GM20000 (cell line): ENCODE data around the gene ANAPC1.
"Not testable (repeated sequence)": the region's sequence is repeated elsewhere in the genome, so short reads cannot be mapped to it uniquely, and the experiment has no call there.

Experiments used
- DNase-seq: peaks from one replicate; pipeline ENCODE4 v3.0.0; 2012; ENCODE audit warnings: low spot score
- CTCF ChIP-seq: IDR thresholded peaks from 2 replicates; pipeline ENCODE4 v1.5.1; 2012; ENCODE audit warnings: mild to moderate bottlenecking, control low read depth; ENCODE audit errors: extremely low read depth, missing control alignments

ANAPC1 gene

GRCh38 chr2:111909079-111909478 is 25.1 kb upstream of the ANAPC1 start:
- TF ChIP-seq CTCF, result no peak
- no peak for DNase-seq

- DNase-seq, result no peak
- TF ChIP-seq CTCF, result no peak
Measured at GRCh38 chr2:111908578-111908977, 24.6 kb upstream of the ANAPC1 start.

GRCh38 chr2:111905990-111906735 is 22.2 kb upstream of the ANAPC1 start:
- TF ChIP-seq CTCF, result no peak
- DNase-seq, result no peak

GRCh38 chr2:111905475-111905869 is 21.5 kb upstream of the ANAPC1 start:
- DNase-seq, result not testable (repeated sequence)

- no peak for TF ChIP-seq CTCF
- DNase-seq, result no peak
Measured at GRCh38 chr2:111904726-111905474, 20.9 kb upstream of the ANAPC1 start.

GRCh38 chr2:111903930-111904439 is 20.0 kb upstream of the ANAPC1 start:
- TF ChIP-seq CTCF, result no peak
- no peak for DNase-seq

- TF ChIP-seq CTCF, result no peak
- no peak for DNase-seq
Measured at GRCh38 chr2:111903516-111903915, 19.5 kb upstream of the ANAPC1 start.

- no peak for DNase-seq
- TF ChIP-seq CTCF, result no peak
Measured at GRCh38 chr2:111900859-111901258, 16.9 kb upstream of the ANAPC1 start.
